Measurements from ENCODE around the gene TBATA. TPM values are rescaled to one million over a fixed set of nuclear protein-coding genes. Genes with fewer than 3 reads are reported as not detected.

Gene TBATA
- polyA plus RNA-seq (2013, experiment 1 of 2): not detected
- not detected for polyA plus RNA-seq (2013, experiment 2 of 2)

GRCh38 chr10:70785190-70785589 lies at the start of gene TBATA:
Gene TBATA, minus strand, starts transcription at chr10:70785377. Its CDS starts 1,998 bp downstream, at chr10:70783379.
- 90% methylated on average over 2 of the region's 4 CpGs for WGBS

GRCh38 chr10:70834441-70835151 lies 49.4 kb upstream of the TBATA start:
- Histone ChIP-seq H3K4me3 (ENCODE audit: insufficient read depth in 1 of 2, low read depth in 1 of 2, low read length in 2 of 2) (no peak overlapping the region), H3K27me3 (ENCODE audit: control insufficient read depth in 1 of 2, insufficient read depth in 1 of 2, low read length in 2 of 2) (no peaks in the 10 kb centered on the region), H3K4me2 (ENCODE audit: low read length, poor library complexity, severe bottlenecking) (no peak overlapping the region), H4K91ac (ENCODE audit: low read length) (no peak overlapping the region), H2BK120ac (ENCODE audit: low read depth, low read length) (no peak overlapping the region), H3K4me1 (ENCODE audit: control insufficient read depth, insufficient read depth, low read depth, low read length) (peaks cover 5% of the 10 kb centered on the region), H3K18ac (ENCODE audit: low read depth in 1 of 2, low read length in 2 of 2) (peak overlapping the region; percentile 28 to 38), H3K9ac (ENCODE audit: low read length) (no peak overlapping the region), H2BK12ac (ENCODE audit: low read length in 2 of 2) (no peak overlapping the region), H2AK5ac (ENCODE audit: low read length, severe bottlenecking) (peak overlapping the region; percentile 47), H3K14ac (ENCODE audit: low read length in 2 of 2) (no peak overlapping the region), H4K8ac (ENCODE audit: low read length) (no peak overlapping the region), H2BK5ac (ENCODE audit: low read depth, low read length, poor library complexity, severe bottlenecking) (no peak overlapping the region), H2AFZ (ENCODE audit: low read depth, low read length) (no peak overlapping the region), H2BK15ac (ENCODE audit: low read depth, poor library complexity, severe bottlenecking) (no peak overlapping the region), H3K79me1 (replicated peaks; ENCODE audit: low read length, poor library complexity, severe bottlenecking) (peaks cover 42% of the 10 kb centered on the region), H3K4ac (ENCODE audit: low read depth in 1 of 2, low read length in 2 of 2) (no peak overlapping the region), H3K23ac (ENCODE audit: low read length in 2 of 2) (no peak overlapping the region), H3K9me3 (ENCODE audit: control insufficient read depth, low read length) (no peaks in the 10 kb centered on the region), H3K27ac (ENCODE audit: low read length, poor library complexity, severe bottlenecking) (no peak overlapping the region), H3K36me3 (ENCODE audit: control insufficient read depth in 1 of 2, insufficient read depth in 2 of 2, low read depth in 1 of 2, low read length in 2 of 2) (peaks cover 0 to 6% of the 10 kb centered on the region in 2 experiments)
- DNase-seq: no peak
- 97% methylated on average over 7 of the region's 7 CpGs for WGBS

More at GRCh38 chr10:70785190-70785589, at the start of gene TBATA:
- no peak within 1 kb of the TSS for H3K4ac ChIP-seq (ENCODE audit: low read depth in 1 of 2, low read length in 2 of 2)
- H2BK120ac ChIP-seq (ENCODE audit: low read depth, low read length): no peak within 1 kb of the TSS
- no peak within 1 kb of the TSS for H3K18ac ChIP-seq (ENCODE audit: low read depth in 1 of 2, low read length in 2 of 2)
- H3K4me2 ChIP-seq (ENCODE audit: low read length, poor library complexity, severe bottlenecking): no peak within 1 kb of the TSS
- no peaks in the 10 kb centered on the region for H3K79me1 ChIP-seq (replicated peaks; ENCODE audit: low read length, poor library complexity, severe bottlenecking)
- no peak within 1 kb of the TSS for H2AFZ ChIP-seq (ENCODE audit: low read depth, low read length)
- H3K14ac ChIP-seq (ENCODE audit: low read length in 2 of 2): peak within 1 kb of the TSS in 1 of 2 experiments; percentile 64
- peaks cover 2% of the 10 kb centered on the region for H3K4me1 ChIP-seq (ENCODE audit: control insufficient read depth, insufficient read depth, low read depth, low read length)
- H4K8ac ChIP-seq (ENCODE audit: low read length): no peak within 1 kb of the TSS
- no peak within 1 kb of the TSS for H3K27ac ChIP-seq (ENCODE audit: low read length, poor library complexity, severe bottlenecking)
- DNase-seq: no peak
- H3K23ac ChIP-seq (ENCODE audit: low read length in 2 of 2): peak within 1 kb of the TSS in 1 of 2 experiments; percentile 21
- H3K4me3 ChIP-seq (ENCODE audit: insufficient read depth in 1 of 2, low read depth in 1 of 2, low read length in 2 of 2): no peak within 1 kb of the TSS
- no peak within 1 kb of the TSS for H3K9ac ChIP-seq (ENCODE audit: low read length)
- H2BK5ac ChIP-seq (ENCODE audit: low read depth, low read length, poor library complexity, severe bottlenecking): no peak within 1 kb of the TSS
- peak within 1 kb of the TSS; percentile 65 for H2AK5ac ChIP-seq (ENCODE audit: low read length, severe bottlenecking)
- H3K36me3 ChIP-seq (ENCODE audit: control insufficient read depth in 1 of 2, insufficient read depth in 2 of 2, low read depth in 1 of 2, low read length in 2 of 2): no peaks in the 10 kb centered on the region
- H4K91ac ChIP-seq (ENCODE audit: low read length): no peak within 1 kb of the TSS
- H3K9me3 ChIP-seq (ENCODE audit: control insufficient read depth, low read length): no peaks in the 10 kb centered on the region
- peaks cover 22 to 28% of the 10 kb centered on the region in 2 experiments for H3K27me3 ChIP-seq (ENCODE audit: control insufficient read depth in 1 of 2, insufficient read depth in 1 of 2, low read length in 2 of 2)
- H2BK12ac ChIP-seq (ENCODE audit: low read length in 2 of 2): no peak within 1 kb of the TSS
- H2BK15ac ChIP-seq (ENCODE audit: low read depth, poor library complexity, severe bottlenecking): no peak within 1 kb of the TSS

- Histone ChIP-seq H3K18ac (ENCODE audit: low read depth in 1 of 2, low read length in 2 of 2) (peak overlapping the region in 1 of 2 experiments; percentile 38), H3K9ac (ENCODE audit: low read length) (no peak overlapping the region), H3K27ac (ENCODE audit: low read length, poor library complexity, severe bottlenecking) (no peak overlapping the region), H2BK120ac (ENCODE audit: low read depth, low read length) (no peak overlapping the region), H2BK5ac (ENCODE audit: low read depth, low read length, poor library complexity, severe bottlenecking) (no peak overlapping the region), H4K91ac (ENCODE audit: low read length) (no peak overlapping the region), H3K14ac (ENCODE audit: low read length in 2 of 2) (no peak overlapping the region), H2BK15ac (ENCODE audit: low read depth, poor library complexity, severe bottlenecking) (no peak overlapping the region), H2AK5ac (ENCODE audit: low read length, severe bottlenecking) (no peak overlapping the region), H3K79me1 (replicated peaks; ENCODE audit: low read length, poor library complexity, severe bottlenecking) (peaks cover 43% of the 10 kb centered on the region), H3K27me3 (ENCODE audit: control insufficient read depth in 1 of 2, insufficient read depth in 1 of 2, low read length in 2 of 2) (no peaks in the 10 kb centered on the region), H3K4ac (ENCODE audit: low read depth in 1 of 2, low read length in 2 of 2) (no peak overlapping the region), H2BK12ac (ENCODE audit: low read length in 2 of 2) (no peak overlapping the region), H2AFZ (ENCODE audit: low read depth, low read length) (no peak overlapping the region), H3K36me3 (ENCODE audit: control insufficient read depth in 1 of 2, insufficient read depth in 2 of 2, low read depth in 1 of 2, low read length in 2 of 2) (peaks cover 0 to 11% of the 10 kb centered on the region in 2 experiments), H3K4me1 (ENCODE audit: control insufficient read depth, insufficient read depth, low read depth, low read length) (peaks cover 5% of the 10 kb centered on the region), H3K4me3 (ENCODE audit: insufficient read depth in 1 of 2, low read depth in 1 of 2, low read length in 2 of 2) (no peak overlapping the region), H3K23ac (ENCODE audit: low read length in 2 of 2) (no peak overlapping the region), H4K8ac (ENCODE audit: low read length) (no peak overlapping the region), H3K4me2 (ENCODE audit: low read length, poor library complexity, severe bottlenecking) (no peak overlapping the region), H3K9me3 (ENCODE audit: control insufficient read depth, low read length) (no peaks in the 10 kb centered on the region)
- no peak for DNase-seq
- WGBS: 73% methylated on average over 5 of the region's 5 CpGs
Measured at GRCh38 chr10:70834021-70834420, 48.8 kb upstream of the TBATA start.

- no peak overlapping the region for H2AK5ac ChIP-seq (ENCODE audit: low read length, severe bottlenecking)
- H3K79me1 ChIP-seq (replicated peaks; ENCODE audit: low read length, poor library complexity, severe bottlenecking): peaks cover 43% of the 10 kb centered on the region
- H3K27me3 ChIP-seq (ENCODE audit: control insufficient read depth in 1 of 2, insufficient read depth in 1 of 2, low read length in 2 of 2): no peaks in the 10 kb centered on the region
- no peak for DNase-seq
- no peak overlapping the region for H3K23ac ChIP-seq (ENCODE audit: low read length in 2 of 2)
- H2BK15ac ChIP-seq (ENCODE audit: low read depth, poor library complexity, severe bottlenecking): no peak overlapping the region
- H3K14ac ChIP-seq (ENCODE audit: low read length in 2 of 2): no peak overlapping the region
- no peak overlapping the region for H2BK12ac ChIP-seq (ENCODE audit: low read length in 2 of 2)
- no peak overlapping the region for H4K8ac ChIP-seq (ENCODE audit: low read length)
- H3K4me2 ChIP-seq (ENCODE audit: low read length, poor library complexity, severe bottlenecking): no peak overlapping the region
- no peak overlapping the region for H2AFZ ChIP-seq (ENCODE audit: low read depth, low read length)
- peak overlapping the region; percentile 71 for H3K9ac ChIP-seq (ENCODE audit: low read length)
- H3K4ac ChIP-seq (ENCODE audit: low read depth in 1 of 2, low read length in 2 of 2): no peak overlapping the region
- WGBS: 70% methylated on average over 2 of the region's 2 CpGs
- peak overlapping the region; percentile 46 for H3K27ac ChIP-seq (ENCODE audit: low read length, poor library complexity, severe bottlenecking)
- H2BK5ac ChIP-seq (ENCODE audit: low read depth, low read length, poor library complexity, severe bottlenecking): no peak overlapping the region
- peaks cover 0 to 13% of the 10 kb centered on the region in 2 experiments for H3K36me3 ChIP-seq (ENCODE audit: control insufficient read depth in 1 of 2, insufficient read depth in 2 of 2, low read depth in 1 of 2, low read length in 2 of 2)
- H2BK120ac ChIP-seq (ENCODE audit: low read depth, low read length): no peak overlapping the region
- H3K4me1 ChIP-seq (ENCODE audit: control insufficient read depth, insufficient read depth, low read depth, low read length): peaks cover 5% of the 10 kb centered on the region
- H4K91ac ChIP-seq (ENCODE audit: low read length): no peak overlapping the region
- no peaks in the 10 kb centered on the region for H3K9me3 ChIP-seq (ENCODE audit: control insufficient read depth, low read length)
- no peak overlapping the region for H3K18ac ChIP-seq (ENCODE audit: low read depth in 1 of 2, low read length in 2 of 2)
- no peak overlapping the region for H3K4me3 ChIP-seq (ENCODE audit: insufficient read depth in 1 of 2, low read depth in 1 of 2, low read length in 2 of 2)
Measured at GRCh38 chr10:70833601-70834000, 48.4 kb upstream of the TBATA start.

Data from mesenchymal stem cell (in vitro differentiated cells and primary cell).